NCI-H2107 treated with DMSO at 0.1 percent for 48 hours (cell line): Measurements from ENCODE around the gene DAB1.
A peak's percentile ranks its signal among the peaks of the same experiment; 100 is the strongest.

Experiments used
- DNase-seq: peaks from one replicate; lab custom pipeline; 2025; ENCODE audit not compliant: unreplicated experiment; lab: John Stamatoyannopoulos, UW

The DAB1 gene

DNA sequence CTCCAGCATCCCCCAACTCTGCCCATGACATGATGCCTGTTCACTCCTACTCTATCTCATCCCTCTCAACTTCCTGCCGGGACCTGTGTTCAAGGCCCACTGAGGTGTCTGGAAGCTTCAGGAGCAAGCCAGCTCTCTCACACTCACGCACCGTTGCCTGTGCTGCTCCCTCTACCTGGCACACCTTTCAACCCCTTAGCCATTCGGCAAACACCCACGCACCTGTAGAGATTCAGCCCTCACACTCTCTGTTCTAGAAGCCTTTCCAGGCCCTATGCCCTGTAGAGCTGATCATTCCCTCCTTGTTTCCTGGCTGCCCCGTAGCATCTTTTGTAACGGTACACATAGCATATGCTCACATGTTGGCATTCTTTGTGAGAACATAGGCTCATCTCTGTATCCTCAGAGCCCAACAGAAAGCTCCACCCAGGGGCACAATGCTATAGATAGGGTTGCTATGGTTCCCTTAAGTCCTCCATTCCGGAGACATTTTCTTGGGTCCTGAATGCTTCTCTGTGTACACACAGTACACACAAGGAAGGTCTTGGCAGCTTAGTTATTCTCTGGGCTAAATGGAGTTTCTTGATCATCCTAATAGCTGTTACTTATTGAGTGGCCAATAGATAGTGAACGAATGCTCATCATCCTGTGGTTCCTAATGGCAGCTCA lies 459.4 kb downstream of the DAB1 start:
- DNase-seq: no peak

DNA sequence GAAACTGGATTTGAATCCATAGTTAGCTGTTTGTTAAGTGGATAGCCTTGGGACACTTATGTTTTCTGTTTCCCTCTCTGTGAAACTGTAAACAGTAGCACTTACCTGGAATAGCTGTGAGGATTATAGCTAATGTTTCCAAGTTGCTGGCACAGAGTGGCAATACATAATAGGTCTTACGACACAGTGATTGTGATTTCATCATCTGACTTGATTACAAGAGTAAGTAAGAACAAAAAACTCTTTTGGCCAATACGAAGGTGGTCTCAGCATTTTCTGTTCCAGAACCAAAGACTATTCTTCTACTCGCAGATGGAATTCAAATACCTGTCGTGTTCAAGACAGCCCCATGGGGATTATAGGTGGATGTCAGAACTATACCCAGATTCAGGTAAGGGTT lies 460.2 kb downstream of the DAB1 start:
- DNase-seq: peak; percentile 36

DNA sequence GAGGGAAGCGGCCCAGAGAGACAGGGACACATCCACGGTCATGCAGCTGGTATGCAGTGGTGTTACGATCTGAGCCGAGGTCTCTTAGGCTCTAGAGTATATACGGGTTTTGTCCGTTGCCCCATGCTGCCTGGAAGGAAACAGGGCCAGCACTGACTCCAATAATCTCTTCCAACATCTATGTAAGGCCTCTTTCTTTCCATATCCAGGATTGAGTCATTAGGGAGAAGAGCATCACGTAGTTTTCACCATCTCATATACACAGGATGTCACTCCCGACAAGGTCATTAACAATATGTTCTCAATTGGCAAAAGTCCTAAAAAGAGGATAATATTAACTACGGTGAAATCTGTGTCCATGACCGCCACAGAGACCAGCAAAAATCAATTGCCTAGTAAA lies 462.4 kb downstream of the DAB1 start:
- no peak for DNase-seq

DNA sequence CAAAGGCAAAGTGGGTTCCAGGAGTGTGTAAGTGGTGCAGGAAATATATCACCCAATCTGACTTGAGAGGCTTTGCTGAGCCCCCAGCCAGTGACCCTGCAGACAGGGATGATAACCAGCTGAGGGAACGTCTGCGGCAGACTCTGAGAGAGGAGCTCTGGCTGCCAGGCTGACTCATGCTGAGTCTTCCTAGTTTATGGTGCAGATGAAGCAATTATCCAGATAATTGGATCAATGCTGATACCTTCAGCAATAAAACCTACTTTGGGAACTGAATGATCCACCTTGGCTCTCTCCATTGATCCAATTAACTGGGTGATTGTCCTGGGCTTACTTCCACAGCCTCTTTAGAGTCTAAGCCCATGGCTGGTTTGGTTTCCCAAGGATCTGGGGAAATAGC lies 465.3 kb downstream of the DAB1 start:
- DNase-seq: no peak

DNA sequence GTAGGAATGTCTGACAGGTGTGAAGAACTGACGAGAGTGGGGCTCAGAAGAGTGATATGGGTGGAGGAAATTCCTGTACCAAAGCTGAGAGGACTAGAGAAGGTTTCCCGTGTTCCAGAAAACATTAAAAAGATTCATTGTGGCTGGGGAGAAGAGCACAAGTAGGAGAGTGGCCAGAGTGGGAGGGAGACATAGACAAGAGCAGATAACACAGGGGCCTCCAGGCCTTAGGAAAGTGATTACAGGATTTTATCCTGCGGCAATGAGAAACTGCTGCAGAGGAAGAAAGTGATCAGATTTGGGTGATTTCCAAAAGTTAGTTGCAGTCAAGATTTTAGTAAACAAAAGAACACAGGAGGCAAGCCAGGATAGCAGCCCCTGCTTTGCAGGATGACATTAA lies 465.9 kb downstream of the DAB1 start:
- DNase-seq: no peak

DNA sequence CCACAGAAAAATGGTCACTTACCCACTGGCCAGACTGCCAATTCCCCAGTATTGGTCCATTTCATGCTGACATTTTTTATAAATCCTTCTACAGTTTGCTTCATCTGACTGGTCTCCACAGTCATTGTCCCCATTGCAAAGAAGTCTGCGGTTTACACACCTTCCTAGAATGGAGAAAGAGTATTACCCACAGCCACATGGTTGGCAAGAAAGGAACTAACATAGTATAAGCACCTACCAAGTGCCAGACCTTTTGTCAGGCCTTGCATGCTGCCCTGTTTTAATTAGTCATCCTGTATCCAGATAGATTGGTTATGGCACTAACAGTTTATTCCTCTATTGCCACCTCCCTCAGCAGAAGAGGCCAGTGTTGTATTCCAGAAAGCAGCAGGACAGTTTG lies 469.2 kb downstream of the DAB1 start:
- DNase-seq: no peak

DNA sequence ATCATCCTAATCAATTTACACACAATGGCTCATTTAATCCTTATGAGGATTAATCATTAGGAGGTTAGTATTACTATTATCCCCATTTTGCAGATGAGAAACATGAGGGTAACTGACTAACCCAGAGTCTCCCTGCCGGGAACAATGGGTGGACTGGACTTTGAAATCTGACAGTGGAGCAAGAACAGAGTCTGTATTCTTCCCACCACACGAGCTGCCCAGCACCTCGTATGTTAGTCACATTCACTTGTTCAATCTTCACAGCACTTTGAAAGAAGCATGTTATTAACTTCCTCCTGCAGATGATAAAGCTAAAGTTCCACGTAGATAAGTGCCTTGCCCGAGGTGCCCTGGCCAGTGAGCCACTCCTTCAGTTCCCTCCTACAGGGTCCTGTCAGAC lies 470.5 kb downstream of the DAB1 start:
- DNase-seq: no peak

DNA sequence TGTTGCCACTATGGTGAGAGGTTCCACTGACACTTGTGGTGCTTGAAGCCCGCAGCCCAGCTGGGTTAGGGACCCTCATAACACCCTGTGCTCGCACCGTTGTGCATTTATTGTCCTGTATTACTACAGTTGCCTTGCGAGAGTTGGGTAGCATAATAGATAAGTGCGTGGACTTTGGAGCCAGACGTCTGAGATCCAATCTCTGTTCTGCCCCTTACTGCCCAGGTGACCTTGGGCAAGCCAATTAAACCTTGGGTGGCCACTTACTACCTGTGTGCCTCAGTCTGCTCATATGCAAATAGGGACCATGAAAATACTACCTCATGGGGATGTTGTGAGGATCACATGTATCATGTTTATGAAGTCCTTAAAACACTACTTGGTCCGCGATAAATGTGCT lies 471.4 kb downstream of the DAB1 start:
- no peak for DNase-seq

DNA sequence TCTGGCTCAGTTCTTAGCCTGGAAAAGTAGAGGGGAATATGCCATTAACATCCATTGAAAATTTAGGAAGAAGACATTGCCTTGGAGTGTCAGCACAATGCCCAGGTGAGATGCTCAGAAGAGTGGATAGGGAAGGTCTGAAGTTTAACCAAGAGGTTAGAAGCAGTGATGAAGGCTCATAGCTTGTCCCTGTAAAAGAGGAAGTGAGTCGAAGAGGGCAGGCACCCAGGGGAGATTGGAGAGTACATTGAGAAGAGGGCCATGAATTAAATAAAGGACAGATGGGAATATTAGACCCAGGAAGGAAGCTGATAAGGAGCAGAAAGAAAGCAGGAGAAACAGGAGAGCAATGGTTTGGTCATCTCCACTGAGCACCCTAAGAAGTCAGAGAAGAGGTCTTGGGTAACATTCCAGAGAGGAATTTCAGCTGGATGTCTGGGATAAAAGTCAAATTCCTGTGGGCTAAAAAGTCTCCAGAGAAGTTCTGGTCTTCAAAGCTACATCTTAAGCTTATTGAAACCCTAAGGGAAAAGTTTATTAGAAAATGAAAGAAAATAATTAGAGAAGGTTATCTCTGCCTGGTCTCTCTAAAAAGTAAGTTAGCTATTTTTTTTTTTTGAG lies 475.3 kb downstream of the DAB1 start:
- DNase-seq: no peak
